HG03442 (cell line): ENCODE measurements around the gene SLC30A10.
"Not testable (repeated sequence)": the region's sequence is repeated elsewhere in the genome, so short reads cannot be mapped to it uniquely, and the experiment has no call there.

Experiments used
- ATAC-seq: cut with Tn5 transposase; IDR thresholded peaks from one replicate; pipeline ENCODE4 v1.9.1; 2021; ENCODE audit warnings: mild to moderate bottlenecking, moderate library complexity; ENCODE audit not compliant: unreplicated experiment

Gene SLC30A10

GRCh38 chr1:219928791-219929118 lies 398 bp upstream of the SLC30A10 start:
- ATAC-seq = no peak

- ATAC-seq = no peak
Observed at GRCh38 chr1:219927298-219927955, 930 bp downstream of the SLC30A10 start.

- ATAC-seq = no peak
Observed at GRCh38 chr1:219926363-219926998, 1.9 kb downstream of the SLC30A10 start.

GRCh38 chr1:219924342-219924741 lies 4.0 kb downstream of the SLC30A10 start:
- ATAC-seq = no peak

- no peak for ATAC-seq
Observed at GRCh38 chr1:219917851-219918466, 10.4 kb downstream of the SLC30A10 start.

- ATAC-seq = no peak
Observed at GRCh38 chr1:219917281-219917680, 11.1 kb downstream of the SLC30A10 start.

- ATAC-seq = no peak
Observed at GRCh38 chr1:219916257-219916656, 12.1 kb downstream of the SLC30A10 start.

- ATAC-seq = no peak
Observed at GRCh38 chr1:219913005-219913770, 15.2 kb downstream of the SLC30A10 start.

GRCh38 chr1:219910716-219911115 lies 17.6 kb downstream of the SLC30A10 start:
- ATAC-seq = no peak

GRCh38 chr1:219909476-219909875 lies 18.9 kb downstream of the SLC30A10 start:
- ATAC-seq = no peak

GRCh38 chr1:219908170-219908569 lies 20.2 kb downstream of the SLC30A10 start:
- ATAC-seq = no peak

- ATAC-seq = no peak
Observed at GRCh38 chr1:219907772-219908070, 20.6 kb downstream of the SLC30A10 start.

GRCh38 chr1:219906924-219907771 lies 21.2 kb downstream of the SLC30A10 start:
- ATAC-seq = no peak

GRCh38 chr1:219906565-219906923 lies 21.8 kb downstream of the SLC30A10 start:
- not testable (repeated sequence) for ATAC-seq

GRCh38 chr1:219905524-219905923 lies 22.8 kb downstream of the SLC30A10 start:
- ATAC-seq = no peak

GRCh38 chr1:219904934-219905333 lies 23.4 kb downstream of the SLC30A10 start:
- no peak for ATAC-seq

GRCh38 chr1:219903353-219903871 lies 24.9 kb downstream of the SLC30A10 start:
- ATAC-seq = no peak

- ATAC-seq = no peak
Observed at GRCh38 chr1:219902951-219903350, 25.4 kb downstream of the SLC30A10 start.

- ATAC-seq = no peak
Observed at GRCh38 chr1:219900882-219901281, 27.5 kb downstream of the SLC30A10 start.

GRCh38 chr1:219900201-219900600 lies 28.2 kb downstream of the SLC30A10 start:
- ATAC-seq = no peak

GRCh38 chr1:219898375-219898774 lies 30.0 kb downstream of the SLC30A10 start:
- no peak for ATAC-seq
